Thyroid gland (tissue), 4 donors: ENCODE results near the gene PELI1. TPM values are rescaled to one million over a fixed set of nuclear protein-coding genes. Genes with fewer than 3 reads are reported as not detected.

Experiments used
- DNase-seq, 2 donors: peaks; one replicate each; pipeline ENCODE4 v3.0.0-alpha.2; 2019
- H3K27ac ChIP-seq, 3 donors: fragments of 200-600 bp; sonication (generic); 1 replicate in 2 of 3; 2 replicates in 1 of 3; pipeline ENCODE4 v1.5.1; 2016 to 2019; ENCODE audit warnings: mild to moderate bottlenecking in 1 of 3, moderate library complexity in 1 of 3
- H3K27me3 ChIP-seq: fragments of 200-600 bp; sonication (generic); one replicate; pipeline ENCODE4 v1.5.1; 2019
- H3K36me3 ChIP-seq, 2 donors: fragments of 200-600 bp; sonication (generic); one replicate each; pipeline ENCODE4 v1.5.1; 2016 to 2019
- H3K4me1 ChIP-seq, 2 donors: fragments of 200-600 bp; sonication (generic); one replicate each; pipeline ENCODE4 v1.5.1; 2017 to 2019
- H3K4me3 ChIP-seq, 3 donors: fragments of 200-600 bp; sonication (generic); replicated peaks in 1 of 3; 1 replicate in 2 of 3; 2 replicates in 1 of 3; pipeline ENCODE4 v1.5.1; 2016; ENCODE audit warnings: mild to moderate bottlenecking in 1 of 3
- H3K9me3 ChIP-seq: fragments of 200-600 bp; sonication (generic); one replicate; pipeline ENCODE4 v1.5.1; 2017
- CTCF ChIP-seq, 6 experiments: fragments of 200-600 bp in 3 of 6; fragments of 450-650 bp in 3 of 6; sonication (generic) in 3 of 6; IDR thresholded peaks; one replicate each; pipeline ENCODE4 v1.5.1; 2016 to 2019; ENCODE audit warnings: antibody characterized with exemption in 6 of 6, mild to moderate bottlenecking in 2 of 6, inconsistent platforms in 1 of 6, moderate library complexity in 1 of 6
- POLR2A ChIP-seq, 2 donors: fragments of 450-650 bp; IDR thresholded peaks; one replicate each; pipeline ENCODE4 v1.6.1; 2017; ENCODE audit warnings: antibody characterized with exemption in 2 of 2, mild to moderate bottlenecking in 2 of 2, moderate library complexity in 1 of 2
- WGBS, 2 donors: methylation state at CpG; one replicate each; pipeline ENCODE4 v1.1.5; 2017; 5-methylcytosine and 5-hydroxymethylcytosine counted together
- intact Hi-C: fragments of 100-400 bp; cut with DNase I; formaldehyde crosslinking; loops from one replicate; pipeline ENCODE4 v1.15.1; 2023
- total RNA-seq, 4 donors: library from RNA; depleted of rRNA; stranded (reverse); fragments of >200 nt; gene quantifications; one replicate each; pipeline ENCODE4 v1.2.3, GENCODE V29; 2016

The PELI1 gene
- total RNA-seq, 4 donors from 2014 or later, result 5.2 to 17.1 (median 11.4) TPM

- DNase-seq, result no peak
- TF ChIP-seq POLR2A (IDR thresholded peaks at IDR 0.05) (no peak), CTCF (IDR thresholded peaks at IDR 0.05) (no peak)
- H3K4me1 ChIP-seq, result no peaks in the 10 kb centered on the region
- H3K27me3 ChIP-seq, result no peaks in the 10 kb centered on the region
- no peaks in the 10 kb centered on the region for H3K36me3 ChIP-seq
- no peak overlapping the region for H3K4me3 ChIP-seq
- no peaks in the 10 kb centered on the region for H3K9me3 ChIP-seq
- no peak overlapping the region for H3K27ac ChIP-seq
- intact Hi-C loops, result no loop called here
- WGBS, 2 donors, result 93 to 95% methylated on average over 5 of the region's 5 CpGs
These were observed 31.4 kb upstream of the PELI1 start for GRCh38 chr2:64175419-64176197.

GRCh38 chr2:64173156-64174135 is 29.2 kb upstream of the PELI1 start:
- Histone ChIP-seq H3K27me3 (no peaks in the 10 kb centered on the region), H3K27ac (no peak overlapping the region), H3K9me3 (no peaks in the 10 kb centered on the region), H3K36me3 (no peaks in the 10 kb centered on the region), H3K4me1 (no peaks in the 10 kb centered on the region), H3K4me3 (no peak overlapping the region)
- TF ChIP-seq CTCF (IDR thresholded peaks at IDR 0.05) (no peak), POLR2A (IDR thresholded peaks at IDR 0.05) (no peak)
- 81 to 87% methylated on average over 5 of the region's 5 CpGs for WGBS, 2 donors
- intact Hi-C loops, result no loop called here
- no peak for DNase-seq

- no peak overlapping the region for H3K4me3 ChIP-seq
- no peak overlapping the region for H3K27ac ChIP-seq
- no peak for TF ChIP-seq CTCF (IDR thresholded peaks at IDR 0.05)
- no peak for TF ChIP-seq POLR2A (IDR thresholded peaks at IDR 0.05)
- no peaks in the 10 kb centered on the region for H3K9me3 ChIP-seq
- no peaks in the 10 kb centered on the region for H3K36me3 ChIP-seq
- DNase-seq, result no peak
- no peaks in the 10 kb centered on the region for H3K4me1 ChIP-seq
- intact Hi-C loops, result no loop called here
- WGBS, 2 donors, result 93 to 96% methylated on average over 1 of the region's 1 CpG
- no peaks in the 10 kb centered on the region for H3K27me3 ChIP-seq
These were observed 24.5 kb upstream of the PELI1 start for GRCh38 chr2:64168756-64169155.

- Histone ChIP-seq H3K36me3 (no peaks in the 10 kb centered on the region), H3K27ac (no peak overlapping the region), H3K4me1 (no peaks in the 10 kb centered on the region), H3K27me3 (no peaks in the 10 kb centered on the region), H3K9me3 (no peaks in the 10 kb centered on the region), H3K4me3 (no peak overlapping the region)
- TF ChIP-seq CTCF (IDR thresholded peaks at IDR 0.05), result no peak
- TF ChIP-seq POLR2A (IDR thresholded peaks at IDR 0.05), result no peak
- intact Hi-C loops, result no loop called here
- DNase-seq, result no peak
These were observed 24.0 kb upstream of the PELI1 start for GRCh38 chr2:64168201-64168600.
